HCT116 (cell line): ENCODE results near the gene LRRK1. TPM values are rescaled to one million over a fixed set of nuclear protein-coding genes. Genes with fewer than 3 reads are reported as not detected.

Experiments
- ATAC-seq: fragments of 200-7000 bp; cut with Tn5 transposase; 2 replicates; pipeline ENCODE4 v1.9.1; 2020; ENCODE audit warnings: mild to moderate bottlenecking, moderate library complexity
- BruUV-seq: library from RNA; stranded (reverse); fragments of 400-500 nt; replicated peaks from 2 replicates; lab custom pipeline; 2021; lab: Mats Ljungman, UMichigan
- CTCF ChIA-PET: fragments of 300-600 bp; sonication (Branson Sonifier 250); formaldehyde crosslinking; loops from one replicate; lab custom pipeline; 2021; ENCODE audit warnings: antibody characterized with exemption; lab: Charles Lee
- POLR2A ChIA-PET: fragments of 300-600, 350-600 bp; sonication (Branson Sonifier 250); formaldehyde crosslinking; loops from one replicate; lab custom pipeline; 2021; ENCODE audit warnings: antibody characterized with exemption; lab: Charles Lee
- RAD21 ChIA-PET, 2 experiments: fragments of 300-600 bp; sonication (Branson Sonifier 250); formaldehyde crosslinking; loops; one replicate each; lab custom pipeline; 2023; ENCODE audit warnings: low total read pairs in 2 of 2; ENCODE audit not compliant: uncharacterized antibody in 2 of 2, unreplicated experiment in 2 of 2, low non-redundant PET in 1 of 2; lab: Charles Lee
- DNase-seq: peaks from one replicate; pipeline ENCODE4 v3.0.0-alpha.2; 2010; ENCODE audit warnings: low read depth, low spot score
- H2AFZ ChIP-seq: fragments of 200-600 bp; shearing (Covaris generic), sonication (generic); 2 replicates; pipeline ENCODE4 v1.6.1; 2017; ENCODE audit warnings: low read depth, mixed run types, mixed read lengths, antibody characterized with exemption, low read length; ENCODE audit not compliant: poor library complexity, severe bottlenecking
- H3K27ac ChIP-seq: 2 replicates; pipeline ENCODE4 v1.5.1; 2012; ENCODE audit warnings: low read depth, low read length
- H3K27me3 ChIP-seq: fragments of 200-600 bp; sonication (generic); 2 replicates; pipeline ENCODE4 v1.6.1; 2016; ENCODE audit warnings: mixed run types, low read length, mixed read lengths; ENCODE audit not compliant: insufficient read depth
- H3K36me3 ChIP-seq, 2 experiments: fragments of 200-500 bp in 1 of 2; fragments of 200-600 bp in 1 of 2; sonication (Bioruptor generic) in 1 of 2; sonication (generic) in 1 of 2; 2 replicates each; pipeline versions ENCODE4 v1.5.1 to v1.6.1; 2014 to 2016; ENCODE audit warnings: low read length in 2 of 2, inconsistent platforms in 1 of 2, mixed read lengths in 1 of 2, mixed run types in 1 of 2; ENCODE audit not compliant: insufficient read depth in 2 of 2, control insufficient read depth in 1 of 2
- H3K4me1 ChIP-seq, 2 experiments: fragments of 200-600 bp in 1 of 2; sonication (generic) in 1 of 2; 2 replicates each; pipeline versions ENCODE4 v1.5.1 to v1.6.1; 2012 to 2017; ENCODE audit warnings: low read length in 2 of 2, inconsistent platforms in 1 of 2, mild to moderate bottlenecking in 1 of 2, mixed read lengths in 1 of 2, mixed run types in 1 of 2, moderate library complexity in 1 of 2; ENCODE audit not compliant: insufficient read depth in 2 of 2, control insufficient read depth in 1 of 2
- H3K4me2 ChIP-seq: fragments of 200-600 bp; sonication (generic); 2 replicates; pipeline ENCODE4 v1.6.1; 2017; ENCODE audit warnings: mixed run types, low read length, mixed read lengths
- H3K4me3 ChIP-seq, 2 experiments: fragments of 200-600 bp in 1 of 2; sonication (generic) in 1 of 2; replicated peaks in 1 of 2; 2 replicates each; pipeline ENCODE4 v1.5.1; 2011 to 2016; ENCODE audit warnings: low read length in 2 of 2, control low read depth in 1 of 2, low read depth in 1 of 2, mild to moderate bottlenecking in 1 of 2, mixed read lengths in 1 of 2, mixed run types in 1 of 2
- H3K79me2 ChIP-seq: fragments of 200-600 bp; sonication (generic); 2 replicates; pipeline ENCODE4 v1.6.1; 2017; ENCODE audit warnings: mild to moderate bottlenecking, mixed run types, low read length, moderate library complexity, mixed read lengths; ENCODE audit not compliant: insufficient read depth
- H3K9ac ChIP-seq: fragments of 200-600 bp; sonication (generic); 2 replicates; pipeline ENCODE4 v1.6.1; 2016; ENCODE audit warnings: low read length, mixed read lengths
- H3K9me2 ChIP-seq: fragments of 200-600 bp; sonication (generic), shearing (Covaris generic); 2 replicates; pipeline ENCODE4 v1.6.1; 2017; ENCODE audit warnings: mixed run types, mild to moderate bottlenecking, moderate library complexity; ENCODE audit not compliant: insufficient read depth
- H3K9me3 ChIP-seq, 2 experiments: fragments of 200-500 bp in 1 of 2; fragments of 200-600 bp in 1 of 2; sonication (Bioruptor generic) in 1 of 2; sonication (generic) in 1 of 2; 2 replicates each; pipeline ENCODE4 v1.6.1; 2014 to 2017; ENCODE audit warnings: low read length in 2 of 2, mixed read lengths in 2 of 2, inconsistent platforms in 1 of 2, low read depth in 1 of 2, mild to moderate bottlenecking in 1 of 2, mixed run types in 1 of 2, moderate library complexity in 1 of 2; ENCODE audit not compliant: control insufficient read depth in 1 of 2, insufficient read depth in 1 of 2
- H4K20me1 ChIP-seq: fragments of 200-600 bp; sonication (generic), shearing (Covaris generic); 2 replicates; pipeline ENCODE4 v1.6.1; 2017; ENCODE audit warnings: mixed run types, mild to moderate bottlenecking, moderate library complexity; ENCODE audit not compliant: insufficient read depth
- ATF3 ChIP-seq: IDR thresholded peaks from 2 replicates; pipeline ENCODE4 v1.6.1; 2012
- CEBPB ChIP-seq: IDR thresholded peaks from 2 replicates; pipeline ENCODE4 v1.6.1; 2012; ENCODE audit warnings: low read depth
- CTCF ChIP-seq, 3 experiments: fragments of 200-600 bp in 1 of 3; sonication (generic) in 1 of 3; IDR thresholded peaks in 2 of 3; conservative IDR thresholded peaks in 1 of 3; 2 replicates each; pipeline ENCODE4 v1.5.1; 2012 to 2017; ENCODE audit warnings: low read depth in 2 of 3, low read length in 2 of 3, antibody characterized with exemption in 1 of 3, borderline replicate concordance in 1 of 3, control low read depth in 1 of 3, mild to moderate bottlenecking in 1 of 3, mixed read lengths in 1 of 3, mixed run types in 1 of 3, moderate library complexity in 1 of 3; ENCODE audit not compliant: insufficient read depth in 1 of 3
- EZH2 ChIP-seq: fragments of 200-600 bp; sonication (generic); IDR thresholded peaks from 2 replicates; pipeline ENCODE4 v1.6.1; 2017; ENCODE audit warnings: antibody characterized with exemption, mixed run types
- FOSL1 ChIP-seq: IDR thresholded peaks from 2 replicates; pipeline ENCODE4 v1.6.1; 2012; ENCODE audit warnings: low read depth
- JUND ChIP-seq: IDR thresholded peaks from 2 replicates; pipeline ENCODE4 v1.6.1; 2012
- POLR2A ChIP-seq: IDR thresholded peaks from 2 replicates; pipeline ENCODE4 v1.7.0; 2011; ENCODE audit warnings: borderline replicate concordance; ENCODE audit not compliant: insufficient read depth, insufficient read length; ENCODE audit errors: extremely low read depth
- POLR2AphosphoS5 ChIP-seq: IDR thresholded peaks from 2 replicates; pipeline ENCODE4 v1.6.1; 2011; ENCODE audit warnings: mild to moderate bottlenecking, low read depth, low read length, moderate library complexity
- RAD21 ChIP-seq: IDR thresholded peaks from 2 replicates; pipeline ENCODE4 v1.6.1; 2012; ENCODE audit warnings: low read depth, mild to moderate bottlenecking
- REST ChIP-seq: IDR thresholded peaks from 2 replicates; pipeline ENCODE4 v1.6.1; 2012; ENCODE audit warnings: low read depth
- SP1 ChIP-seq: IDR thresholded peaks from 2 replicates; pipeline ENCODE4 v1.6.1; 2012; ENCODE audit warnings: low read depth
- TCF7L2 ChIP-seq: IDR thresholded peaks from 2 replicates; pipeline ENCODE4 v1.7.0; 2011; ENCODE audit warnings: borderline replicate concordance, inconsistent platforms; ENCODE audit not compliant: insufficient read depth, insufficient read length; ENCODE audit errors: extremely low read depth
- ZNF274 ChIP-seq: fragments of 200-500 bp; sonication (Bioruptor generic); IDR thresholded peaks from 2 replicates; pipeline ENCODE4 v1.6.1; 2014; ENCODE audit warnings: mild to moderate bottlenecking, low read depth, low read length, inconsistent platforms
- intact Hi-C: fragments of 100-400 bp; cut with micrococcal nuclease; formaldehyde crosslinking; loops from 2 replicates; pipeline ENCODE4 v1.10.0; 2022
- total RNA-seq: library from RNA; stranded (reverse); gene quantifications from one replicate; pipeline ENCODE4 v1.2.1, GENCODE V29; 2021; ENCODE audit not compliant: unreplicated experiment
- TF ChIP-seq, protein P1 (sequence below): IDR thresholded peaks from 2 replicates; pipeline ENCODE4 v1.6.1; 2011; ENCODE audit warnings: mild to moderate bottlenecking, low read length, moderate library complexity; ENCODE audit not compliant: insufficient replicate concordance; ENCODE audit errors: extremely low read depth

LRRK1 gene
- total RNA-seq, 1 experiment from 2014 or later, result 21.6 TPM

GRCh38 chr15:101000271-101000681 lies 81.1 kb downstream of the LRRK1 start:
- H4K20me1 ChIP-seq, result no peaks in the 10 kb centered on the region
- DNase-seq, result no peak
- no peaks in the 10 kb centered on the region for H3K9me2 ChIP-seq
- no peaks in the 10 kb centered on the region for H3K36me3 ChIP-seq
- CTCF ChIA-PET, result interaction anchor here (2.3 to 2.7 kb wide), 2 partner anchors 8 to 82 kb away, joined by 7 to 15 read pairs; no protein-coding TSS in a partner anchor
- H3K79me2 ChIP-seq, result no peaks in the 10 kb centered on the region
- H3K9ac ChIP-seq, result no peak overlapping the region
- no peak for ATAC-seq
- no peak overlapping the region for H3K4me2 ChIP-seq
- TF ChIP-seq SP1, result no peak
- TF ChIP-seq CTCF (IDR thresholded peaks at IDR 0.05 in 2 of 3, conservative IDR thresholded peaks at IDR 0.05 in 1 of 3; ENCODE audit: borderline replicate concordance in 1 of 3, insufficient read depth in 1 of 3, low read depth in 2 of 3, low read length in 2 of 3), result no peak
- TF ChIP-seq EZH2, result no peak
- TF ChIP-seq ATF3, result no peak
- TF ChIP-seq, protein P1, sequence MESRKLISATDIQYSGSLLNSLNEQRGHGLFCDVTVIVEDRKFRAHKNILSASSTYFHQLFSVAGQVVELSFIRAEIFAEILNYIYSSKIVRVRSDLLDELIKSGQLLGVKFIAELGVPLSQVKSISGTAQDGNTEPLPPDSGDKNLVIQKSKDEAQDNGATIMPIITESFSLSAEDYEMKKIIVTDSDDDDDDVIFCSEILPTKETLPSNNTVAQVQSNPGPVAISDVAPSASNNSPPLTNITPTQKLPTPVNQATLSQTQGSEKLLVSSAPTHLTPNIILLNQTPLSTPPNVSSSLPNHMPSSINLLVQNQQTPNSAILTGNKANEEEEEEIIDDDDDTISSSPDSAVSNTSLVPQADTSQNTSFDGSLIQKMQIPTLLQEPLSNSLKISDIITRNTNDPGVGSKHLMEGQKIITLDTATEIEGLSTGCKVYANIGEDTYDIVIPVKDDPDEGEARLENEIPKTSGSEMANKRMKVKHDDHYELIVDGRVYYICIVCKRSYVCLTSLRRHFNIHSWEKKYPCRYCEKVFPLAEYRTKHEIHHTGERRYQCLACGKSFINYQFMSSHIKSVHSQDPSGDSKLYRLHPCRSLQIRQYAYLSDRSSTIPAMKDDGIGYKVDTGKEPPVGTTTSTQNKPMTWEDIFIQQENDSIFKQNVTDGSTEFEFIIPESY, result no peak
- no peak for TF ChIP-seq TCF7L2
- TF ChIP-seq JUND, result no peak
- TF ChIP-seq FOSL1, result no peak
- no peak for TF ChIP-seq POLR2A
- no peak for TF ChIP-seq REST
- no peak for TF ChIP-seq CEBPB
- TF ChIP-seq RAD21, result no peak
- TF ChIP-seq POLR2AphosphoS5, result no peak
- TF ChIP-seq ZNF274, result no peak
- H3K4me3 ChIP-seq, result no peak overlapping the region
- no peaks in the 10 kb centered on the region for H3K27me3 ChIP-seq
- no peaks in the 10 kb centered on the region for H3K4me1 ChIP-seq
- POLR2A ChIA-PET, result no interaction called here
- no peak overlapping the region for H3K27ac ChIP-seq
- no peak overlapping the region for H2AFZ ChIP-seq
- BruUV-seq, result no TSS peak
- intact Hi-C loops, result loop anchor here (10.0 kb wide), 1 partner anchor 245 kb away; no protein-coding TSS in a partner anchor
- H3K9me3 ChIP-seq, result no peaks in the 10 kb centered on the region
- RAD21 ChIA-PET, result no interaction called here
